GM21515 (cell line): ENCODE results near the gene MUC2.

ENCODE experiments used
- ATAC-seq: cut with Tn5 transposase; IDR thresholded peaks from one replicate; pipeline ENCODE4 v1.9.1; 2021; ENCODE audit not compliant: unreplicated experiment

MUC2 gene

GRCh38 chr11:1074244-1075221 is at the start of gene MUC2:
TSS of gene MUC2 (plus strand) at chr11:1074874.
- no peak for ATAC-seq

- no peak for ATAC-seq
Observed at GRCh38 chr11:1025410-1026162, 49.1 kb upstream of the MUC2 start.

GRCh38 chr11:1026163-1026450 is 48.6 kb upstream of the MUC2 start:
- no peak for ATAC-seq

- no peak for ATAC-seq
Observed at GRCh38 chr11:1026641-1027482, 47.8 kb upstream of the MUC2 start.

- no peak for ATAC-seq
Observed at GRCh38 chr11:1027483-1028290, 47.0 kb upstream of the MUC2 start.

- no peak for ATAC-seq
Observed at GRCh38 chr11:1028291-1028540, 46.5 kb upstream of the MUC2 start.

GRCh38 chr11:1028616-1029015 is 46.1 kb upstream of the MUC2 start:
- no peak for ATAC-seq

GRCh38 chr11:1029051-1029450 is 45.6 kb upstream of the MUC2 start:
- no peak for ATAC-seq

- no peak for ATAC-seq
Observed at GRCh38 chr11:1029654-1030053, 45.0 kb upstream of the MUC2 start.

- no peak for ATAC-seq
Observed at GRCh38 chr11:1030086-1030485, 44.6 kb upstream of the MUC2 start.

- no peak for ATAC-seq
Observed at GRCh38 chr11:1030556-1030955, 44.1 kb upstream of the MUC2 start.

GRCh38 chr11:1031121-1031899 is 43.4 kb upstream of the MUC2 start:
- no peak for ATAC-seq

GRCh38 chr11:1032310-1032891 is 42.3 kb upstream of the MUC2 start:
- no peak for ATAC-seq

- ATAC-seq = no peak
Observed at GRCh38 chr11:1033016-1033798, 41.5 kb upstream of the MUC2 start.

GRCh38 chr11:1034001-1034400 is 40.7 kb upstream of the MUC2 start:
- ATAC-seq = no peak

GRCh38 chr11:1034456-1035295 is 40.0 kb upstream of the MUC2 start:
- no peak for ATAC-seq

- no peak for ATAC-seq
Observed at GRCh38 chr11:1035577-1036283, 38.9 kb upstream of the MUC2 start.
